Pancreas (tissue), 10 donors: ENCODE measurements around the gene CSMD2. TPM values are rescaled to one million over a fixed set of nuclear protein-coding genes. Genes with fewer than 3 reads are reported as not detected.

Experiments used
- ATAC-seq, 4 donors: fragments of 200-7000 bp; cut with Tn5 transposase; one replicate each; pipeline versions ENCODE4 v1.8.0 to v1.9.1; 2020; ENCODE audit warnings: mild to moderate bottlenecking in 4 of 4, moderate library complexity in 4 of 4
- DNase-seq, 6 donors: peaks; one replicate each; pipeline ENCODE4 v3.0.0-alpha.2; 2020
- FAIRE-seq: peaks from 2 replicates; lab custom pipeline; 2012; peaks lifted over from hg19 to GRCh38; lab: Jason Lieb, UNC
- H3K27ac ChIP-seq, 4 donors: fragments of 200-600 bp; sonication (generic); 1 replicate in 3 of 4; 2 replicates in 1 of 4; pipeline versions ENCODE4 v1.5.0 to v1.8.0; 2020
- H3K27me3 ChIP-seq, 4 donors: fragments of 200-600 bp; one replicate each; pipeline ENCODE4 v1.8.0; 2021
- H3K36me3 ChIP-seq, 3 donors: fragments of 200-600 bp; sonication (generic) in 1 of 3; one replicate each; pipeline versions ENCODE4 v1.5.0 to v1.8.0; 2020 to 2021
- H3K4me1 ChIP-seq, 3 donors: fragments of 200-600 bp; one replicate each; pipeline ENCODE4 v1.8.0; 2021
- H3K4me3 ChIP-seq, 4 donors: fragments of 200-600 bp; sonication (generic) in 2 of 4; one replicate each; pipeline versions ENCODE4 v1.5.0 to v1.8.0; 2020 to 2021
- H3K9me3 ChIP-seq, 4 donors: fragments of 200-600 bp; one replicate each; pipeline ENCODE4 v1.8.0; 2021
- WGBS, 2 donors: extraction: QIAGEN DNeasy Blood & Tissue Kit; methylation state at CpG; one replicate each; pipeline ENCODE4 v1.1.7; 2013; 5-methylcytosine and 5-hydroxymethylcytosine counted together
- intact Hi-C, 3 donors: fragments of 100-400 bp; cut with DNase I; formaldehyde crosslinking; loops; one replicate each; pipeline versions ENCODE4 v1.11.1 to v1.14.2; 2022
- polyA plus RNA-seq, 2 donors: library from polyadenylated mRNA; stranded (reverse); fragments of 200-250 nt; gene quantifications; one replicate each; pipeline ENCODE4 v1.2.3, GENCODE V29; 2013
- total RNA-seq, 6 donors: library from RNA; stranded (reverse); fragmentation: NEBNext Ultra II Directional in 4 of 6; extraction: Animal tissue kit (Norgen Biotek cat#: 25700) in 4 of 6; gene quantifications; one replicate each; pipeline versions ENCODE4 v1.2.1 to v1.2.4, GENCODE V29; 2021 to 2023
- TF ChIP-seq, protein P1 (sequence below), 4 donors: fragments of 200-600 bp; sonication (generic) in 3 of 4; IDR thresholded peaks; one replicate each; pipeline versions ENCODE4 v1.5.0 to v1.8.0; 2021; ENCODE audit warnings: antibody characterized with exemption in 4 of 4
- donor health status: healthy with polysubstance abuse.
- donor health status: DM: no; HTN: no; CAD: no; lungs with moderate emphysema.
- donor health status: DM: no; HTN: no; CAD: no.
- donor health status: control.
- donor health status: control.
- donor health status: Bipolar disorder and iron deficiency.
- donor health status: DM: yes; HTN: yes; CAD: no.
- donor health status: DM: no; HTN: no; CAD: no.
- donor health status: DM: no; HTN: no; CAD: no.
- donor health status: DM: yes; HTN: yes; CAD: no.

Gene CSMD2
- total and polyA plus RNA-seq, 8 donors = 0.04 to 2.0 (median 0.36) TPM

DNA sequence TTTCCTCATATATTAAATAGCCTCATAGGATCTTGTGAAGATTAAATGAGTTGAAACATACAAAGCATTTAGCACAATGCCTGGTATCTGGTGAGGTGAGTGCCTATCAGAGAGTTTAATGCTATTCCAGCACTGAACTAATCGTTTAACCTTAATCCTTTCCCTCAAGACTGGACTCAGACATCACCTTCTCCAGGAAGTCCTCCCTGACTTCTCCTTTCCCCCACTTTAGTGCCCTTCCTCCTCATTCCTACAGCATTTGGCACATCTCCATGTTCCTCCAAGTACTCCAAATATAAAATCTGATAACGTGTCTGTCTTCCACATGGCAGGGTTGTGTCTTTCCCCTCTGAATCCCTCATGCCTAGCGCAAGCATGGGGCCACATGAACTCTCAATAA is 632.8 kb downstream of the CSMD2 start:
- ATAC-seq (no peak), FAIRE-seq (no peak), DNase-seq (no peak)
- Histone ChIP-seq H3K27ac (no peak overlapping the region), H3K4me1 (no peaks in the 10 kb centered on the region), H3K36me3 (no peaks in the 10 kb centered on the region), H3K4me3 (no peak overlapping the region), H3K27me3 (no peaks in the 10 kb centered on the region), H3K9me3 (no peaks in the 10 kb centered on the region)
- WGBS, 2 donors = 65 to 71% methylated on average over 3 of the region's 3 CpGs
- TF ChIP-seq, protein P1, sequence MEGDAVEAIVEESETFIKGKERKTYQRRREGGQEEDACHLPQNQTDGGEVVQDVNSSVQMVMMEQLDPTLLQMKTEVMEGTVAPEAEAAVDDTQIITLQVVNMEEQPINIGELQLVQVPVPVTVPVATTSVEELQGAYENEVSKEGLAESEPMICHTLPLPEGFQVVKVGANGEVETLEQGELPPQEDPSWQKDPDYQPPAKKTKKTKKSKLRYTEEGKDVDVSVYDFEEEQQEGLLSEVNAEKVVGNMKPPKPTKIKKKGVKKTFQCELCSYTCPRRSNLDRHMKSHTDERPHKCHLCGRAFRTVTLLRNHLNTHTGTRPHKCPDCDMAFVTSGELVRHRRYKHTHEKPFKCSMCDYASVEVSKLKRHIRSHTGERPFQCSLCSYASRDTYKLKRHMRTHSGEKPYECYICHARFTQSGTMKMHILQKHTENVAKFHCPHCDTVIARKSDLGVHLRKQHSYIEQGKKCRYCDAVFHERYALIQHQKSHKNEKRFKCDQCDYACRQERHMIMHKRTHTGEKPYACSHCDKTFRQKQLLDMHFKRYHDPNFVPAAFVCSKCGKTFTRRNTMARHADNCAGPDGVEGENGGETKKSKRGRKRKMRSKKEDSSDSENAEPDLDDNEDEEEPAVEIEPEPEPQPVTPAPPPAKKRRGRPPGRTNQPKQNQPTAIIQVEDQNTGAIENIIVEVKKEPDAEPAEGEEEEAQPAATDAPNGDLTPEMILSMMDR (IDR thresholded peaks at IDR 0.05) = no peak
- intact Hi-C loops = no loop called here

DNA sequence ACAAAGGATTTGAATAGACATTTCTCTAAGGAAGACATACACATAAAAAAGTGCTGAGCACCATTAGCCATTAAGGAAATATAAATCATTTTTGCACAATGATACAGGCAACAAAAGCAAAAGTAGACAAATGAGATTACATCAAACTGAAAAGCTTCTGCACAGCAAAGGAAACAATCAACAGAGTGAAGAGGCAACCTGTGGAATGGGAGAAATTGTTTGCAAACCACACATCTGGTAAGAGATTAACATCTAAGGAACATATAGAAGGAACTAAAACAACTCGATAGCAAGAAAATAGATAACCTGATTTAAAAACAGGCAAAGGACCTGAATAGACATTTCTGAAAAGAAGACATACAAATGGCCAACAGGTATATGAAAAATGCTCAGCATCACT is 635.1 kb downstream of the CSMD2 start:
- ATAC-seq (no peak), FAIRE-seq (no peak), DNase-seq (no peak)
- no peaks in the 10 kb centered on the region for H3K4me1 ChIP-seq
- 37 to 69% methylated on average over 1 of the region's 1 CpG for WGBS, 2 donors
- H3K36me3 ChIP-seq = no peaks in the 10 kb centered on the region
- no peak overlapping the region for H3K4me3 ChIP-seq
- intact Hi-C loops = no loop called here
- no peaks in the 10 kb centered on the region for H3K9me3 ChIP-seq
- H3K27me3 ChIP-seq = no peaks in the 10 kb centered on the region
- no peak overlapping the region for H3K27ac ChIP-seq
- TF ChIP-seq, protein P1 (IDR thresholded peaks at IDR 0.05) = peak in 1 of 4 donors; percentile 3

DNA sequence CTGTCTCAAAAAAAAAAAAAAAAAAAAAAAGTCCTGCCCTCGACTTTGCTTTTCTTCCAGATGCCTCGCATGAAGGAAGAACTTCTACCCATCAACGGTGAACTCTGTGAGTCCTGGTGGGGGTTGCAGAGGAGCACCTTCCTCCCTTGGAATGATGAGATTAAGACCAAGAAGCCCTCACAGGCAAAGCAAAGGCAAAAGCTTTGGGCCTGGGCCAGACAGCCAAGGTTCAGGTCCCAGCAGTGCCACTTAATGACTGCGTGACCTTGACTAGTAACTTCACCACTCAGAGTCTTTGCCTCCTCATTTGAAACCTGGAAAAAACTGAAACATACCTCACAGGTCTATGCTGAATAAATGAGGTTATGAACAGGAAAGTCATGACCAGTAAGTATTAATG is 637.1 kb downstream of the CSMD2 start:
- TF ChIP-seq, protein P1 (IDR thresholded peaks at IDR 0.05) = no peak
- intact Hi-C loops = no loop called here
- 50 to 80% methylated on average over 4 of the region's 4 CpGs for WGBS, 2 donors
- DNase-seq = peak in 1 of 6 donors; percentile 17
- Histone ChIP-seq H3K36me3 (no peaks in the 10 kb centered on the region), H3K27me3 (no peaks in the 10 kb centered on the region), H3K9me3 (no peaks in the 10 kb centered on the region), H3K4me3 (no peak overlapping the region), H3K4me1 (no peaks in the 10 kb centered on the region), H3K27ac (no peak overlapping the region)
- no peak for ATAC-seq
- FAIRE-seq = no peak

DNA sequence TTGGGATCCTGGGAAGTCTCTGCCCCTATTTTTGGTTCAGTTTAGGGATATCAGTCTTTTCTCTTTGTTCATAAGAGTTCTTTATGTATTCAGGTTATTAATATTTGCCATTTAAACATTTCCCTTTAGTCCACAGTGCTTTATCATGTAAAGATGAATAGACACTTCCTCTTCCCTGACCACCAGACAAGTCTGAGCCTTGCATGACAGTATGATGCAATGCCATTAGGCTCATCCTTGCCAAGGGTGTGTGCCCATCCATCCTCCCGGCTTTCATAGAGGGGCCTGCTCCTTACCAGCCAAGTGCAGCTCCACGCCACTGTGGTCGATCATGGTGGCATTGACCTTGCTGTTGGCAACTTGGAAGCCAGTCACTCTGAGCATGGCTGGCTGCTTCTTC is 640.4 kb downstream of the CSMD2 start:
- no peaks in the 10 kb centered on the region for H3K9me3 ChIP-seq
- no peaks in the 10 kb centered on the region for H3K36me3 ChIP-seq
- no peak overlapping the region for H3K4me3 ChIP-seq
- TF ChIP-seq, protein P1 (IDR thresholded peaks at IDR 0.05) = no peak
- WGBS, 2 donors = 91 to 92% methylated on average over 3 of the region's 3 CpGs
- H3K4me1 ChIP-seq = no peaks in the 10 kb centered on the region
- DNase-seq (no peak), ATAC-seq (no peak), FAIRE-seq (no peak)
- intact Hi-C loops = no loop called here
- H3K27me3 ChIP-seq = no peaks in the 10 kb centered on the region
- H3K27ac ChIP-seq = no peak overlapping the region

DNA sequence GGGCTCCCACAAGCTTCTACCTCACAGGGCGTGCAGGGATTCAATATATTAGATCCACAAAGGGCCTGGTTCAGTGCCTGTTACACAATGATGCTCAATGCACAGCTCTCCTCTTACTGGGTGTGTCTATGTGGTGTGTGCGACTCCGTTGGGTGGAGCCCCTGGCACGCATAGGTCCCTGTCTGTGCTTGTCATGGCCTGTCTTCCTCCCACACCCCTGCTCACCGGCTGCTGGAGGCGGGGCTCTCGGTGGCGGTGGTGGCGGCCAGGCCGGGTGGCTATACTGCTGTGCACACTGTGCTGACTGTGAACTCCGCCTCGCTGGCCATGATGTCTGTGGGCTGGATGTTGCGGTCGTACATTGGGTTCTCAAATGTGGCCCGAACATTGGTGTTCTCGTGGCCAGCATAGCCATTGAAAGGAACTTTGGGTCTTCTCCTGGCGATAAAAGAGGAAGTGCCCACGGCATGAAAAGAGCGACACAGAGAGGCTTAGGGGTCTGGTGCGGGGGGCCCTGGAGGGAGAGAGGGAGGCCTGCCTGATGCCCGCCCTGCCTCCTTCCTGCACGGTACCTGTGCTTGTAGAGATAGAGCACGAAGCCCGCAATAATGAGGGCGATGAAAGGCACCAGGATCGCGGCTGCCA is 645.7 kb downstream of the CSMD2 start:
- ATAC-seq (no peak), FAIRE-seq (no peak), DNase-seq (no peak)
- Histone ChIP-seq H3K4me1 (no peaks in the 10 kb centered on the region), H3K9me3 (no peaks in the 10 kb centered on the region), H3K27ac (no peak overlapping the region), H3K36me3 (no peaks in the 10 kb centered on the region), H3K4me3 (no peak overlapping the region), H3K27me3 (no peaks in the 10 kb centered on the region)
- intact Hi-C loops = no loop called here
- TF ChIP-seq, protein P1 (IDR thresholded peaks at IDR 0.05) = no peak
- WGBS, 2 donors = 91 to 93% methylated on average over 27 of the region's 27 CpGs
